Measurements from ENCODE around the gene HSPA2. TPM values are rescaled to one million over a fixed set of nuclear protein-coding genes. Genes with fewer than 3 reads are reported as not detected.

The HSPA2 gene
- total RNA-seq, 1 donor from 2014 or later = 34.0 TPM

- intact Hi-C loops (cut with micrococcal nuclease) = no loop called here
- DNase-seq = no peak
- Histone ChIP-seq H3K9me3 (replicated peaks) (no peaks in the 10 kb centered on the region), H3K4me1 (peaks cover 29% of the 10 kb centered on the region), H3K4me3 (no peak overlapping the region), H3K27me3 (ENCODE audit: low read depth) (no peaks in the 10 kb centered on the region), H3K27ac (replicated peaks) (peak overlapping the region; percentile 56), H3K36me3 (no peaks in the 10 kb centered on the region)
- no peak for TF ChIP-seq CTCF (IDR thresholded peaks at IDR 0.05; ENCODE audit: borderline replicate concordance)
Observed at GRCh38 chr14:64572386-64573104, 32.0 kb downstream of the HSPA2 start.

- Histone ChIP-seq H3K36me3 (no peaks in the 10 kb centered on the region), H3K4me3 (no peak overlapping the region), H3K9me3 (replicated peaks) (no peaks in the 10 kb centered on the region), H3K4me1 (peaks cover 27% of the 10 kb centered on the region), H3K27ac (replicated peaks) (peak overlapping the region; percentile 56), H3K27me3 (ENCODE audit: low read depth) (no peaks in the 10 kb centered on the region)
- no peak for TF ChIP-seq CTCF (IDR thresholded peaks at IDR 0.05; ENCODE audit: borderline replicate concordance)
- intact Hi-C loops (cut with micrococcal nuclease) = no loop called here
- DNase-seq = no peak
Observed at GRCh38 chr14:64573109-64573508, 32.6 kb downstream of the HSPA2 start.

- H3K27me3 ChIP-seq (ENCODE audit: low read depth) = no peaks in the 10 kb centered on the region
- no peaks in the 10 kb centered on the region for H3K36me3 ChIP-seq
- TF ChIP-seq CTCF (IDR thresholded peaks at IDR 0.05; ENCODE audit: borderline replicate concordance) = no peak
- intact Hi-C loops (cut with micrococcal nuclease) = no loop called here
- H3K9me3 ChIP-seq (replicated peaks) = no peaks in the 10 kb centered on the region
- peaks cover 13% of the 10 kb centered on the region for H3K4me1 ChIP-seq
- H3K4me3 ChIP-seq = no peak overlapping the region
- no peak overlapping the region for H3K27ac ChIP-seq (replicated peaks)
- no peak for DNase-seq
Observed at GRCh38 chr14:64574371-64575107, 34.0 kb downstream of the HSPA2 start.

- no peak for DNase-seq
- Histone ChIP-seq H3K27ac (replicated peaks) (no peak overlapping the region), H3K36me3 (no peaks in the 10 kb centered on the region), H3K4me3 (no peak overlapping the region), H3K27me3 (ENCODE audit: low read depth) (no peaks in the 10 kb centered on the region), H3K4me1 (peaks cover 11% of the 10 kb centered on the region), H3K9me3 (replicated peaks) (no peaks in the 10 kb centered on the region)
- intact Hi-C loops (cut with micrococcal nuclease) = no loop called here
- TF ChIP-seq CTCF (IDR thresholded peaks at IDR 0.05; ENCODE audit: borderline replicate concordance) = no peak
Observed at GRCh38 chr14:64577211-64577610, 36.7 kb downstream of the HSPA2 start.

- intact Hi-C loops (cut with micrococcal nuclease) = no loop called here
- no peak overlapping the region for H3K27ac ChIP-seq (replicated peaks)
- no peaks in the 10 kb centered on the region for H3K36me3 ChIP-seq
- no peak for TF ChIP-seq CTCF (IDR thresholded peaks at IDR 0.05; ENCODE audit: borderline replicate concordance)
- no peak for DNase-seq
- H3K9me3 ChIP-seq (replicated peaks) = no peaks in the 10 kb centered on the region
- no peaks in the 10 kb centered on the region for H3K4me1 ChIP-seq
- no peaks in the 10 kb centered on the region for H3K27me3 ChIP-seq (ENCODE audit: low read depth)
- H3K4me3 ChIP-seq = no peak overlapping the region
Observed at GRCh38 chr14:64580467-64580866, 39.9 kb downstream of the HSPA2 start.

Data from left ventricle myocardium inferior (tissue), 1 donor.